Ascending aorta (tissue), 2 donors: Measurements from ENCODE around the gene MAP3K4. TPM values are rescaled to one million over a fixed set of nuclear protein-coding genes. Genes with fewer than 3 reads are reported as not detected.

Experiments
- DNase-seq, 2 donors: peaks; one replicate each; pipeline ENCODE4 v3.0.0-alpha.2; 2019; ENCODE audit warnings: low spot score in 2 of 2
- H3K27ac ChIP-seq, 2 donors: fragments of 200-600 bp; sonication (generic); one replicate each; pipeline ENCODE4 v1.5.1; 2016 to 2017; ENCODE audit warnings: mild to moderate bottlenecking in 1 of 2
- H3K27me3 ChIP-seq: fragments of 200-600 bp; sonication (generic); one replicate; pipeline ENCODE4 v1.5.1; 2017
- H3K36me3 ChIP-seq, 2 donors: fragments of 200-600 bp; sonication (generic); one replicate each; pipeline ENCODE4 v1.5.1; 2016
- H3K4me1 ChIP-seq, 2 donors: fragments of 200-600 bp; sonication (generic); one replicate each; pipeline ENCODE4 v1.5.1; 2016 to 2017; ENCODE audit warnings: mild to moderate bottlenecking in 1 of 2
- H3K4me3 ChIP-seq, 2 donors: fragments of 200-600 bp; sonication (generic); one replicate each; pipeline ENCODE4 v1.5.1; 2016 to 2017; ENCODE audit warnings: mild to moderate bottlenecking in 1 of 2
- H3K9me3 ChIP-seq, 2 donors: fragments of 200-600 bp; sonication (generic); one replicate each; pipeline ENCODE4 v1.5.1; 2016
- intact Hi-C: fragments of 100-400 bp; cut with DNase I; formaldehyde crosslinking; loops from one replicate; pipeline ENCODE4 v1.15.1; 2023
- total RNA-seq: library from RNA; depleted of rRNA; stranded (reverse); fragments of >200 nt; gene quantifications from one replicate; pipeline ENCODE4 v1.1.0, GENCODE V29; 2016
- TF ChIP-seq, protein P1 (sequence below), 3 experiments: fragments of 200-600 bp in 2 of 3; fragments of 450-650 bp in 1 of 3; sonication (generic) in 2 of 3; IDR thresholded peaks; one replicate each; pipeline ENCODE4 v1.5.1; 2016 to 2019; ENCODE audit warnings: antibody characterized with exemption in 3 of 3, mild to moderate bottlenecking in 1 of 3, moderate library complexity in 1 of 3

The MAP3K4 gene
- total RNA-seq, 1 donor from 2014 or later, result 14.9 TPM

DNA sequence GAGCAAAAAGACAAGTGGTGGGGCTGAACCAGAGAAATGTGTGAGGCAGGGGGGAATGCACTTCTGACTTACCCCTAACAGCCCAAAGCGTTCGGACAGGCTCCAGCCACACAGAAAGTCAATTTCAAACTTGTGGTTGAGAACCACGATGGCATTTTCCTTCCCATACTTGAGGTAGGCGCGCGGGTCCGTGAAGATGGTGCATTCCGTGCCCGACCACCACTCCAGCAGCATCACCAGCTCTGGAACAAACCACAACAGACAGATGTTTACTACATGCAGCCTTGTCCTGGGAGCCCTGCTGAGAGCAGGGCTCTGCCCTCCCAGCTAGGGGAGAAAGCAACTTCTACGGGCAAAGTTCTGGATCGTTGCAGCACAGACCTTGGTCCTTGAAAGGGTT, 174.6 kb downstream of the MAP3K4 start:
- DNase-seq, result no peak
- no peaks in the 10 kb centered on the region for H3K9me3 ChIP-seq
- H3K4me3 ChIP-seq, result no peak overlapping the region
- H3K27me3 ChIP-seq, result no peaks in the 10 kb centered on the region
- H3K27ac ChIP-seq, result no peak overlapping the region
- no peaks in the 10 kb centered on the region for H3K4me1 ChIP-seq
- TF ChIP-seq, protein P1, sequence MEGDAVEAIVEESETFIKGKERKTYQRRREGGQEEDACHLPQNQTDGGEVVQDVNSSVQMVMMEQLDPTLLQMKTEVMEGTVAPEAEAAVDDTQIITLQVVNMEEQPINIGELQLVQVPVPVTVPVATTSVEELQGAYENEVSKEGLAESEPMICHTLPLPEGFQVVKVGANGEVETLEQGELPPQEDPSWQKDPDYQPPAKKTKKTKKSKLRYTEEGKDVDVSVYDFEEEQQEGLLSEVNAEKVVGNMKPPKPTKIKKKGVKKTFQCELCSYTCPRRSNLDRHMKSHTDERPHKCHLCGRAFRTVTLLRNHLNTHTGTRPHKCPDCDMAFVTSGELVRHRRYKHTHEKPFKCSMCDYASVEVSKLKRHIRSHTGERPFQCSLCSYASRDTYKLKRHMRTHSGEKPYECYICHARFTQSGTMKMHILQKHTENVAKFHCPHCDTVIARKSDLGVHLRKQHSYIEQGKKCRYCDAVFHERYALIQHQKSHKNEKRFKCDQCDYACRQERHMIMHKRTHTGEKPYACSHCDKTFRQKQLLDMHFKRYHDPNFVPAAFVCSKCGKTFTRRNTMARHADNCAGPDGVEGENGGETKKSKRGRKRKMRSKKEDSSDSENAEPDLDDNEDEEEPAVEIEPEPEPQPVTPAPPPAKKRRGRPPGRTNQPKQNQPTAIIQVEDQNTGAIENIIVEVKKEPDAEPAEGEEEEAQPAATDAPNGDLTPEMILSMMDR (IDR thresholded peaks at IDR 0.05), result no peak
- H3K36me3 ChIP-seq, result peaks cover 13 to 15% of the 10 kb centered on the region in 2 donors
- intact Hi-C loops, result no loop called here

DNA sequence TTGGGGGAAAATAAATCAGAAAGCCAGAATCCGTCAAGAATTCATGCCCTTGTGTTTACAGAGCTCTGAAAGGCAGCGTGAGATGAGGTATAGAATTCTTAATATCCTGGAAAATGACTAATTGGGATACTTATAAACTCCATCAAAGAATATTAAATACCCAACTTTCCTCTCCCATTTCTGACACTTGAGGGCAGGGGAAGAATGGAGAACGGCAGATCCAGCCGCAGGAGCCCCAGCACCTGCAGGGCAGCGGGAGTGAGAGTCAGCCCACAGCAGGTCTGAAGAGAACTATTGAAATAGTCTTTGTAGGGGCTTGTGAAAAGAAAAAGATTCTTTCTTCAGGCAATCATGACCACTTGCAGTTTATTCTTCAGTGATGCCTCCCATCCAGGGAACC, 175.1 kb downstream of the MAP3K4 start:
- TF ChIP-seq, protein P1 (IDR thresholded peaks at IDR 0.05), result no peak
- Histone ChIP-seq H3K27ac (no peak overlapping the region), H3K27me3 (no peaks in the 10 kb centered on the region), H3K4me3 (no peak overlapping the region), H3K36me3 (peaks cover 13 to 15% of the 10 kb centered on the region in 2 donors), H3K4me1 (no peaks in the 10 kb centered on the region), H3K9me3 (no peaks in the 10 kb centered on the region)
- intact Hi-C loops, result no loop called here
- DNase-seq, result no peak
